Right atrium auricular region (tissue), 2 donors: ENCODE data around the gene PACRGL. TPM values are rescaled to one million over a fixed set of nuclear protein-coding genes. Genes with fewer than 3 reads are reported as not detected.
"Not testable (repeated sequence)": the region's sequence is repeated elsewhere in the genome, so short reads cannot be mapped to it uniquely, and the experiment has no call there.

ENCODE experiments used
- DNase-seq: peaks from one replicate; pipeline ENCODE4 v3.0.0-alpha.2; 2019; ENCODE audit warnings: low spot score
- H3K27ac ChIP-seq, 2 donors: fragments of 200-600 bp; sonication (generic); 1 replicate in 1 of 2; 2 replicates in 1 of 2; pipeline ENCODE4 v1.5.1; 2016 to 2019
- H3K27me3 ChIP-seq, 2 donors: fragments of 200-600 bp; sonication (generic); one replicate each; pipeline versions ENCODE4 v1.5.1 to v1.6.0; 2017 to 2019
- H3K36me3 ChIP-seq: fragments of 200-600 bp; sonication (generic); one replicate; pipeline ENCODE4 v1.5.1; 2016
- H3K4me1 ChIP-seq, 2 donors: fragments of 200-600 bp; sonication (generic); one replicate each; pipeline versions ENCODE4 v1.5.1 to v1.6.0; 2017 to 2019
- H3K4me3 ChIP-seq, 2 donors: fragments of 200-600 bp; sonication (generic); 1 replicate in 1 of 2; 2 replicates in 1 of 2; pipeline ENCODE4 v1.5.1; 2017 to 2019; ENCODE audit warnings: mild to moderate bottlenecking in 1 of 2, moderate library complexity in 1 of 2
- H3K9me3 ChIP-seq, 2 donors: fragments of 200-600 bp; sonication (generic); one replicate each; pipeline ENCODE4 v1.5.1; 2019
- CTCF ChIP-seq, 2 donors: fragments of 200-600 bp; sonication (generic); IDR thresholded peaks; one replicate each; pipeline ENCODE4 v1.5.1; 2019; ENCODE audit warnings: antibody characterized with exemption in 2 of 2
- total RNA-seq, 2 donors: library from RNA; depleted of rRNA; stranded (reverse); fragments of >200 nt; gene quantifications; one replicate each; pipeline ENCODE4 v1.1.0, GENCODE V29; 2016

PACRGL gene
- total RNA-seq, 2 donors from 2014 or later, result 12.1 to 13.7 TPM

DNA sequence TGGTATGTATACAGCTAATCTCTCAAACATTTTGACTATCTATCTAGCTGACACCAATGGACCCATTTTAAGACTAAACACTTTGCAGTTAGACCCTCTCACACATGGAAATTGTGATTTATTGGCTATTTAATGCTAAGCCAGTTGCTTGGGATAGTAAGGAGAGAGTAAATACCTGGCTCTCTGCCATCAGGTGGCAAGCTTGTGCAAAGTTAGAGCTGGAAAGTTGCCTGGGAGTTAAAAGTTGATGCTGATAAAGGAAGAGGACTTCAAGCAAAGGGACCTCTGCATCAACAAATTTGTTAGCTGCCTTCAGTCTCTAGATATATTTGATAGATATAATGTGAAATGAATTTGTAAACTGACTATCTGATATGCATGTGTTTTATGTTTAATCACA, 61.1 kb downstream of the PACRGL start:
- Histone ChIP-seq H3K36me3 (no peaks in the 10 kb centered on the region), H3K27ac (no peak overlapping the region), H3K4me1 (no peaks in the 10 kb centered on the region), H3K4me3 (no peak overlapping the region), H3K27me3 (no peaks in the 10 kb centered on the region), H3K9me3 (no peaks in the 10 kb centered on the region)
- DNase-seq, result no peak
- no peak for TF ChIP-seq CTCF (IDR thresholded peaks at IDR 0.05)

GRCh38 chr4:20761826-20762225, 61.6 kb downstream of the PACRGL start:
- no peak for TF ChIP-seq CTCF (IDR thresholded peaks at IDR 0.05)
- DNase-seq, result no peak
- Histone ChIP-seq H3K9me3 (no peaks in the 10 kb centered on the region), H3K27me3 (no peaks in the 10 kb centered on the region), H3K27ac (no peak overlapping the region), H3K4me3 (no peak overlapping the region), H3K36me3 (no peaks in the 10 kb centered on the region), H3K4me1 (no peaks in the 10 kb centered on the region)

DNA sequence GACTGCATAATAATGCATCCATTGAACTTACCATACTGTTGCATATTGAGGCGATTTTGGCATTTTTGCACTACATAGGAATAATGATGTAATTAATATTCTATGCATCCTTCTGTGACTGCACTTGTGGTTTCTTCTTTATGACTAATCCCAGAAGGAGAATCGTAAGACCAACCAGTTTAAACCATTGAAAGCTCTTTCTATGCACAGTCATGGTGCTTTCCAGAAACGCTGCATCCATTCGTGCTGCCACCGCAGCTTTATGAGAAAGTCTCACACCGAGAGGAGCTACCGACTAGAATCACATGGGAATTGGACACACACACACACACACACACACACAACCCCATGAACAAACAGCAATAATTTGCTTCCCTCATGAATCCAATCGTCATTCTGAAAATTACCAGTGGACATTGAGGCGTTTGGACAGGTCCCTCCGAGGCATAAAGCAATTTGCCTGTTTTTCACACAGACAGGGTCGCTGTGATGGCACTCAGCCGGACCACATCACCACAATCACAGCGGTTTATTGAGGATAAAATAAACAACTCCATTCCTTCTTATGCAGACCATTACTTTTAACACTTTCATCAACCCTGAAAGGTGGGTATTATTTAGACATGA, 64.2 kb downstream of the PACRGL start:
- no peak for TF ChIP-seq CTCF (IDR thresholded peaks at IDR 0.05)
- H3K4me1 ChIP-seq, result no peaks in the 10 kb centered on the region
- no peak overlapping the region for H3K27ac ChIP-seq
- H3K27me3 ChIP-seq, result no peaks in the 10 kb centered on the region
- DNase-seq, result no peak
- H3K9me3 ChIP-seq, result no peaks in the 10 kb centered on the region
- H3K36me3 ChIP-seq, result no peaks in the 10 kb centered on the region
- no peak overlapping the region for H3K4me3 ChIP-seq

- peaks cover 0 to 4% of the 10 kb centered on the region in 2 donors for H3K4me1 ChIP-seq
- H3K27me3 ChIP-seq, result no peaks in the 10 kb centered on the region
- DNase-seq, result peak; percentile 58
- H3K9me3 ChIP-seq, result no peaks in the 10 kb centered on the region
- H3K27ac ChIP-seq, result no peak overlapping the region
- peak; percentile 29 to 73 for TF ChIP-seq CTCF (IDR thresholded peaks at IDR 0.05)
- H3K4me3 ChIP-seq, result no peak overlapping the region
- H3K36me3 ChIP-seq, result no peaks in the 10 kb centered on the region
Measured at GRCh38 chr4:20773144-20773997, 73.1 kb downstream of the PACRGL start.

GRCh38 chr4:20778896-20779295, 78.6 kb downstream of the PACRGL start:
- Histone ChIP-seq H3K27ac (no peak overlapping the region), H3K4me3 (no peak overlapping the region), H3K9me3 (peaks cover 0 to 14% of the 10 kb centered on the region in 2 donors), H3K36me3 (no peaks in the 10 kb centered on the region), H3K4me1 (no peaks in the 10 kb centered on the region), H3K27me3 (no peaks in the 10 kb centered on the region)
- no peak for TF ChIP-seq CTCF (IDR thresholded peaks at IDR 0.05)
- DNase-seq, result no peak

DNA sequence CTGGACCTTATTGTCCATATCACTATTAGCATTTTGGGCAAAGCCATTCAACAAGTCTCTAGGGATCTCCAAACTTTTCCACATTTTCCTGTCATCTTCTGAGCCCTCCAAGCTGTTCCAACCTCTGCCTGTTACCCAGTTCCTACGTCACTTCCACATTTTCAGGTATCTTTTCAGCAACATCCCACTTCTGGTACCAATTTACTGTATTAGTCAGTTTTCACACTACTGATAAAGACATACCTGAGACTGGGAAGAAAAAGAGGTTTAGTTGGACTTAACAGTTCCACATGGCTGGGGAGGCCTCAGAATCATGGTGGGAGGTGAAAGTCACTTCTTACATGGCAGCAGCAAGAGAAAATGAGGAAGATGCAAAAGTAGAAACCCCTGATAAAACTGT, 82.9 kb downstream of the PACRGL start:
- H3K27ac ChIP-seq, H3K4me3 ChIP-seq, H3K36me3 ChIP-seq, H3K27me3 ChIP-seq, H3K4me1 ChIP-seq, DNase-seq: not testable (repeated sequence)
- H3K9me3 ChIP-seq, result peaks cover 0 to 14% of the 10 kb centered on the region in 2 donors
